ENCODE measurements around the gene LRRC56.
A peak's percentile ranks its signal among the peaks of the same experiment; 100 is the strongest.

Gene LRRC56

GRCh38 chr11:501683-502287, 35.5 kb upstream of the LRRC56 start:
- no peak overlapping the region for H3K4me3 ChIP-seq (ENCODE audit: low read depth, low read length)
- TF ChIP-seq CTCF (conservative IDR thresholded peaks at IDR 0.05; ENCODE audit: low read depth, low read length), result no peak
- DNase-seq (ENCODE audit: low read depth), result no peak

- H3K4me3 ChIP-seq (ENCODE audit: low read depth, low read length), result no peak overlapping the region
- no peak for TF ChIP-seq CTCF (conservative IDR thresholded peaks at IDR 0.05; ENCODE audit: low read depth, low read length)
- no peak for DNase-seq (ENCODE audit: low read depth)
Observed at GRCh38 chr11:502288-503178, 34.8 kb upstream of the LRRC56 start.

GRCh38 chr11:503179-503981, 33.9 kb upstream of the LRRC56 start:
- DNase-seq (ENCODE audit: low read depth), result peak; percentile 58
- no peak for TF ChIP-seq CTCF (conservative IDR thresholded peaks at IDR 0.05; ENCODE audit: low read depth, low read length)
- H3K4me3 ChIP-seq (ENCODE audit: low read depth, low read length), result peak overlapping the region; percentile 70

GRCh38 chr11:504053-504993, 33.0 kb upstream of the LRRC56 start:
- DNase-seq (ENCODE audit: low read depth), result peak; percentile 60
- TF ChIP-seq CTCF (conservative IDR thresholded peaks at IDR 0.05; ENCODE audit: low read depth, low read length), result no peak
- peak overlapping the region; percentile 70 for H3K4me3 ChIP-seq (ENCODE audit: low read depth, low read length)

- DNase-seq (ENCODE audit: low read depth), result no peak
- TF ChIP-seq CTCF (conservative IDR thresholded peaks at IDR 0.05; ENCODE audit: low read depth, low read length), result no peak
- H3K4me3 ChIP-seq (ENCODE audit: low read depth, low read length), result peak overlapping the region; percentile 70
Observed at GRCh38 chr11:504994-505344, 32.4 kb upstream of the LRRC56 start.
